ENCODE results near the gene GFOD1.
"Not testable (repeated sequence)": the region's sequence is repeated elsewhere in the genome, so short reads cannot be mapped to it uniquely, and the experiment has no call there.

The GFOD1 gene

DNA sequence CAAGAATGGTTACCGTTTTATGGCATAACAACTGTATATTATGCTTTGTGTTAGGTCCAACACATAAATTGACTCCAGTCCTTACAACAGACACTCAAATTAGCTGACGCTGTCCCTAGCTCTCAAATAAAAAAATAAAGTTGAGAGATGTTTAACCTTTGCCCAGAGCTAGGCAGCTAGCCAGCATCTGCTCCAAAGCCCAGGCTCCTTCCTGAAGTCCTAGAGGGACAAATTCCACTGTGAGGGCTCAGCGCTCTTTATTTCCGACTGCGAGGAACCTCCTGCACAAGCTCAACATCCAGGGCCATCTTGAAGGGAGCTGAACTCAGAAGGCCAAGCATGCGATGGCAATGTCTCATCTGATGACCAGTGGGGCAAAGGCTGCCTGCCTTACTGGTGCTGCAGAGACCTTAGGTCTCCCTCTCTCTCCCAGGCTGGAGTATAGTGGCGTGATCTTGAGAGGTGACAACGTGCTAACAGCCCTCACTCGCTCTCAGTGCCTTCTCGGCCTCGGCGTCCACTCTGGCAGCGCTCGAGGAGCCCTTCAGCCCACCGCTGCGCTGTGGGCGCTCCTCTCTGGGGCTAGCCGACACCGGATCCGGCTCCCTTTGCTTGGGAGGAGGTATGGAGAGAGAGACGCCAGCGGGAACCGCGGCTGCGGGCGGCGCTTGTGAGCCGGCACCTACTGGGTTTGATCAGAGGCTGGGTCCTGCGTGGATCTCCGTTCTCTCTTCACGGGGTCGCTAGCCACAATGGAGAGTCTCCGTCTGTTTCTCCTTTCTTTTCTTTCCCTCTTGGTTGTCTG is 24.7 kb upstream of the GFOD1 start:
- no peak for DNase-seq

DNA sequence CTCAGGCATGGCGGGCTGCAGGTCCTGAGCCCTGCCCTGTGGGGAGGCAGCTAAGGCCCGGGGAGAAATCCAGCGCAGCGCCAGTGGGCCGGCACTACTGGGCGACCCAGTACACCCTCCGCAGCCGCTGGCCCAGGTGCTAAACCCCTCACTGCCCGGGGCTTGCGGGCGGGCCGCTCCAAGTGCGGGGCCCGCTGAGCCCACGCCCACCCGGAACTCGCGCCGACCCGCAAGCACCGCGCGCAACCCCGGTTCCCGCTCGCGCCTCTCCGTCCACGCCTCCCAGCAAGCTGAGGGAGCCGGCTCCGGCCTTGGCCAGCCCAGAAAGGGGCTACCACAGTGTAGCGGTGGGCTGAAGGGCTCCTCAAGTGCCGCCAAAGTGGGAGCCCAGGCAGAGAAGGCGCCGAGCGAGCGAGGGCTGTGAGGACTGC is 23.8 kb upstream of the GFOD1 start:
- DNase-seq: not testable (repeated sequence)

DNA sequence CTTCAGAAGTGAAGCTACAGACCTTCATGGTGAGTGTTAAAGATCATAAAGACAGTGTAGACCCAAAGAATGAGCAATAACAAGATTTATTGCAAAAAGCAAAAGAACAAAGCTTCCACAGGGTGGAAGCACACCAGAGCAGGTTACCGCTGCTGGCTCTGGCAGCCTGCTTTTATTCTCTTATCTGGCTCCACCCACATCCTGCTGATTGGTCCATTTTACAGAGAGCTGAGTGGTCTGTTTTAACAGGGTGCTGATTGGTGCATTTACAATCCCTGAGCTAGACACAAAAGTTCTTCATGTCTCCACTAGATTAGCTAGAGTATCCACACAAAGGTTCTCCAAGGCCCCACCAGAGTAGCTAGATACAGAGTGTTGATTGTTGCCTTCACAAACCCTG is 23.0 kb upstream of the GFOD1 start:
- not testable (repeated sequence) for DNase-seq

DNA sequence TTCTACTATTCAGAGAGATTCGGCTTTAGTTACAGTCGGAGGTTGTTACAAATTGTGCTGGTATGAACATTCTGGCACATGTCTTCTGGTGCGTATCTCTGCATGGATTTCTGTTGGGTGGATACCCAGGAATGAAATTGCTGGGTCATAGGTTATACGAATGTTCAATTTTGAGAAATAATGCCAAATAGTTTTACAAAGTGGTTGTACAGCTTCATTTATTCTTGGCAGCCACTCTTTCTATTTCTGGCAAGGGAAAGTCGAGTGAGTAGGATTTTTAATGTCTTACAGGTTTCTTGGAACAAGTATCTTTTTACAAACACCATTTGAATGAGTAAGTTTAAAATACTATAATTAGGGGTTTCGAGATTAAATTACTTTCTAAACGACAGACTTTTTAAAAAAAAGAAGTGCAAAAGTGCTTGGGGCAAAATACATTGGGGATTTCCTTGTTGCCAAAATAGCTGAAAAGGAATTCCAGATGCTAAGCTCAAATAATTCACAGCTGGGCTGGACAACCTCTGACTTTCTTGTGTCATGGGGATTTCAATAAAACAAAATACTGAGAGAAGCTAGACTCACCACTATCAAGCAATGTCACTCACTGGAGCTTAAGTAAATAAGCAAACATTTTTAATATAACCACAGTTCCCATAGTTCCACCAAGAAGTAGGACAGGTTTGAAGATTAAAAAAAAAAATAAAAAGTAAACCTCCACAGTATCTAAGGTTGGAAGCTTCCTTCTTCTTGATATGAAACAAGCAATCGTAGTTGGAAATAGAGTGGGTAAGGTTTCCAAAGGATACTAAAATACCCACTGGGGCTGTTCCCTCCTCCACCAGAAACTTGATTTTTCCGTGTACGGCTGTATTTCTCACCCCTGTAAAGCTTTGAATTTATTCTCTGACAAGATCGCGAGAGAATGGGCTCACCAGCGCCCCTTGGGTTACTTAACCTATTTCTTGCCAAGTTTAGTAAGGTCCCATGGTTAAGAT is 21.6 kb upstream of the GFOD1 start:
- no peak for DNase-seq

DNA sequence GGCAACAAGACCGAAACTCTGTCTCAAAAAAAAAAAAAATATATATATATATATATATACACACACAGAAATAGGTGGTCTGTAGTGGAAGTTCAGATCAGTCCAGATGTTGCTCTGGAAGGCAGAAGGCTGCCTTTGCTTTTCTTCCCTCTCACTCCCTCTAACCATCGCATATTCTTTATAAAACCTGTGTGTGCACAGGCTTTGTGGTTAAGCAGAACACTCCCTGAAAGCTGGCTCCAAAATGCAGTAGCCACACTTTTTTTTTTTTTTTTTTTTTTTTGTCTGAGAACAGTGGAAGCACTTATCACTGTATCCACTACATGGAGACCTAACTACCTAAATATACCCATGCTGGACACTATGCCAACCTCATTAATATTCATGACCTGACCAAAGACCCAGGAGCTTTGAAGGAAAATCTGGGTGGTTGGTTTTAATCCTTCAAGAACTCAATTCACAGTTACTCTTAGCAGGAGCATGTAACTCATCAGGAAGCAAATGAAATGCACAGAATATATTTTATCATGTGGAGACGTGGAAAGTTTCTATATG is 20.0 kb upstream of the GFOD1 start:
- DNase-seq: no peak

DNA sequence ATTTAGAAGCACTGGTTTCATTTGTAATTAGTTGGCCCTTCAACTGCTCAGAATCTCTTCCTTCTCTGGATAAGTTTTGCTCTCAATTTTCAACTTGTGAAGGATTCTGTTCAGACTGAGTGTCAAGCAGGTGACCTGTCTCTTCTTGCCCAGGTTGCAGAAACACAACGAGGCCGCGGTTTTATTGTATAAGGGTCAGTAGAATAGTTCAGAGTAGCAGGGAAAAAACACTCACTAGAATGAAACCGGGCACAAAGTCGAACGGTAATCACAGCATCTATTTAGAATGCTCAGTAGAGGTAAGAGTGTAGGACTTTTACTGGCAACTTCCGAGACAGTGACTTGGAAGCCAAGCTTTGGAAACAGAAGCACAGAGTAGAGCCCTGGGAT is 17.9 kb upstream of the GFOD1 start:
- no peak for DNase-seq

DNA sequence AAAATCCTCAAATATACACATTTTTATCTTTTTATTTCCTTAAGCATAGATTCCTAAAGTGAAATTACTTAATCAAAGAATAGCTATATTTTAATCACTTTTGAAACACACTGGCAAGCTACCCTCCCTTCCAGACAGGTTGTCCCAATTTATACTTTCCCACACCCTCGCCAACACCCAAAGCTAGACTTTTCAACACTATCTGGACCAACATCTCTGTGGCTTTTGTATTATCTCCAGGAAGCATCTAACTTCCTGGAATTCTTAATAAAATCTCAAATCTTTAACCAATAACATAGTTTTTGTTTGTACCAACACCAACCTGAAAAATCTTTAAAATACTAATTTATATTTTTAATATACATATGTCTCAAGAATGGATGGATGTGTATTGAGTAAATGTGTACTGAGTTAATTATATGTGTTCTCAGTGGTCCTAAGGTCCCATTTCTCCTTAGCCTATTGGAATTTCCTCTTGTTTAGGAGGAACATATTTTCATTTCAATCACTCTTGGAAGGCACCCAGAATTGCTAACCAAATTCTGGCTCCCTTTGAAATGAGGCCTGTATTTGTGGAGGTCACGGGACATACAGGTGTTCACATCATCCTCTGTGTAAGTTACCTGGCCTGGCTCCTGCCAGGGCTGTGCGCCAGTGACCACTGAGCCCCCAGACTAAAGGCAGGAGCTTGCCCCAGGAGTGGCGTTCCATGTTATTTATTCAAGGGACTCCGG is 17.4 kb upstream of the GFOD1 start:
- no peak for DNase-seq

DNA sequence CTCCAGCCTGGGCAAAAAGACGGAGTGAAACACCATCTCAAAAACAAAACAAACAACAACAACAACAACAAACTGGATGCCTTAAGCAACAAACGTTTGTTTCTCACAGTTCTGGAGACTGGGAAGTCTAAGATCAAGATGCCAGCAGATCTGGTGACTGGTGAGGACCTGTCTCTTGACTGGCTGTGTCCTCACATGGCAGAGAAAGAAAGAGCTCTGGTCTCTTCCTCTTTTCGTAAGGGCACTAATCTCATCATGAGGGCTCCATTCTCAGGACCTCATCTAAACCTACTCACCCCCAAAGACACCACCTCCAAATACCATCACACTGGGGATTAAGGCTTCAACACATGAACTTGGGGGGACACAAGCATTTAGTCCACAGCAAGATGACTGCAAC is 13.5 kb upstream of the GFOD1 start:
- DNase-seq: no peak

DNA sequence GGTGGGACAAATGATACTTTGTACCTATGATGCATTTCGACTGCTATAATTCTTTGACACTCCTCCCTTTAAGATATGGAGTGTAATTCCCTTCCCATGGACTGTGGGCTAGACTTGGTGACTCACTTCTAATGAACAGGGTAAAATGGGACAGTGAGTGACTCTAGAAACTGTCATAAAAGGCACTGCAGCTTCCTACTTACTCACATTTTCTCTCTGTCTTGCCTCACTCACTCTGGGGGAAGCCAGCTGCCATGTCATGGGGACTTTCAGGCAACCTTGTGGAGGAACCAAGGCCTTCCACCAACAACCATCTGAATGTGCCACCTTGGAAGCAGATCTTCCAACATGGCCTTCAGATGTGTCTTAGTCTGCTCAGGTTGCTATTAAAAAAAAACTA is 12.9 kb upstream of the GFOD1 start:
- DNase-seq: no peak

DNA sequence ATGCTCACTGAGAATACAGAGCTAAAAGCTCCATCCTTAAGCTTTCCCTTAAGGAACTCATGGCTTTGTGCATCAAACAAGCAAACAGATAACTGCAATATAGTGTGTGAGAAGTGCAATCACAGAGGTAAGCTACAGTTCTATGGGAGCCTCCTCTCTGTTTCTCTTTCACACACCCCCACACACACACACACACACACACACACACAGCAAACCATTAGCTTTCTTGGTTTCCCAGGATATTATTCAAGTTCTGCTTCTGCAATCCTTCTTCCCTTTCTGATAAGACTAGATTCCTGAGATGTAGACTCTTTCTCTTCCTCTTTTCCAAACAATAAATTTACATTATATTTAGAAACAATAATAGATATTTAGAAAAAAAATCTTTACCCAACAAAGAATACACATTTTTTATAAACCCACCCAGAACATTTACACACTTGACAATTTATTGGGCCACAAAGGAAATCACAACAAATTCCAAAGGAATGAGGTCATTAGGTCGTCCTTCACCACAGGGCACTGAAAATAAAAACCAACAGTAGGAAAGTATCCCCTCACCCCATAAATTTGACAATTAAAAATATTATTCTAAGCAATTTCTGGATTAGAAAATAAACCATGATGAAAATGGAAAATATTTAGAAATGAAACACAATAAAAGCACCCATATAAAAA is 9.3 kb upstream of the GFOD1 start:
- DNase-seq: no peak

DNA sequence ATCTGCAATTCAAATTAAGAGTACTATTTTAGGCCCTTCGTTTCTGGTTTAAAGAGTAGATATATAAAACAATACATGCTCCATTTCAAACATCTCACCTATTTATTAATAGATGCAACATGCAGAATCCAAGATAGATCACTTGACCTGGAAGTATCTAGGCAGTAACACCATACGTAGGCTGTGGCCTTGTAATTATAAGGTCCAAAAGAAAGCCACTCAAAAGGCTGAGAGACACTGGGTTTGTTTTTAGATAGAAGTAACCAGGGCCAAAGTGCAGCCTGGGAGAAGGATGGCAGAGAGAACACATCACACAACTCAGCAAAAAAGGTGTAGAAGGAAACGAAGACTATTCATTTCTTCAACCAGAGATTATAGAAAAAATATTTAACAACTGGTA is 8.4 kb upstream of the GFOD1 start:
- no peak for DNase-seq

DNA sequence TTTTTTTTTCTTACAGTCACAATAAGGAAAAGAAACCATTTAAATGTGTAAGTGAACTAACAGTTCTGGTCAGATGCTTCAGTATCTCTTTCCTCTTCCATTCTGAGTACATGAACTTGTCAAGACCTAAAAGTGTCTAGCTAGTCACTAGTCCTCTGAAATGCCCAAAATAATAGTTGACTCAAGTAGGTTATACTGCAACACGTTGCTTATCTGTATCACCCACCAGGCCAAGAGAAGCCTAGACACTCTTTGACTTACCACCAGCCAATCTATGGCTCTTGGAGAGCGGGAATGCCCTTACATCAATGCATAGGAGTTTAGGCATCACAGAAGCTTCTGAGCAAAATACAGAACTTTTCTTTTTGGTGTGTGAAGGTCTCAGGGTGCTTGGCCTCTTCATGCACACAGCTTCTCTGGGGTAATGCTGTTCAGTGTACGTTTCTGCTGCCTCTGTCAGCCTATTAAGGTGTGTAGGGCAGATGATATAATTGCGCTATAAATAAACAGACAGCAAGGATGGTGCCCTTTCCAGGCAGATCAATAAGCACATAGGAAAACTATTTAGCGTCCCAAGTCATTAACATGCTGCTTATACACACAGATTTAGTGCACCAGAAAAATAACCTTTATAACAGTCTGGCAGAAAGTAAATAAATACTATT is 7.8 kb upstream of the GFOD1 start:
- DNase-seq: no peak

DNA sequence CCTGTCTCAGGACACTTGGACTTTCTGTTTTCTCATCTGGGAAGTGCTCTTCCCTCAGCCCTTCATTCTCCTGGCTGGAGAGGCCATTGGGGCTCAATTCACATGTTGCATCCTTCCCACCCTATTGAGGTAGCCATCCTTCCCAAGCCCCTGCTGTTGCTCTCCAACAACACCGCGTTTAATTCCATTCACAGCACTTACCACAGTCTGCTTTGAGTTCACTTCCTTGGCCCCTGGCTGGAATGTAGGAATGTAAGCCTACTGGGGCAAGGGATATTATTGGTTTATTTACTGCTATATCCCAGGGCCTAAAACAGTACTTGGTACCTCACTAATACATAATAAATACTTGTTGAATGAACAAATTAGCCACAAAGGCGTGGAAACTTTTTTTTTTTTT is 6.7 kb upstream of the GFOD1 start:
- DNase-seq: no peak

DNA sequence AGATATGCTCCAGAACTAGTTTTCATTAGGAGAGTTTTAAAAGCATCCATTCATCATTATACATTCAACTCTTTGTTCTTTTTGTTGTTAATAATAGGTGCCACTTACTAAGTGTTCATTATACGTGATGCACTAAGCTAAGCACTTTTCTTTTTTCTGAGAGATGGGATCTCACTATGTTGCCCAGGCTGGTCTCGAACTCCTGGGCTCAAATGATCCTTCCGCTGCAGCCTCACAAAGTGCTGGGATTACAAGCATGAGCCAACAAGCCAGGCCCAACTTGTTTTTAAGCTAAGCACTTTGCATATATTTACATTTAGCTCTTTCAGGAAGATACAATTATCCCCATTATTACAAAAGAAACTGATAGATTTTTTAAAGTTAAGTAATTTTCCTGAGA is 5.7 kb upstream of the GFOD1 start:
- no peak for DNase-seq

DNA sequence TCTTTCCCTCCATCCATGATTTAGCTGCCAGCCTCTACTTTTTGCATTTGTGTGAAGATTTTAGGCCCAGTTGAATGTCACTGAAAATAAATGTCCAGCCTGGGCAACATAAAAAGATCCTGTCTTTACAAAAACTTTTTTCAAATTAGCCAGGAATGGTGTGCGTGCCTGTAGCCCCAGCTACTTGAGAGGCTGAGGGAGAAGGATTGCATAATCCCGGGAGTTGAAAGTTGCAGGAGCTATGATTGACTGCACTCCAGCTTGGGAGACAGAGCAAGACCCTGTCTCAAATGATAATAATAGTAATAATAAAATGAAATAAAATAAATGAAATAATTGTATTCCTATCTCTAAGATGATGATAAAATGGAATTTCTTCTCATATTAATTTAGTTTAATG is 5.0 kb upstream of the GFOD1 start:
- DNase-seq: no peak

DNA sequence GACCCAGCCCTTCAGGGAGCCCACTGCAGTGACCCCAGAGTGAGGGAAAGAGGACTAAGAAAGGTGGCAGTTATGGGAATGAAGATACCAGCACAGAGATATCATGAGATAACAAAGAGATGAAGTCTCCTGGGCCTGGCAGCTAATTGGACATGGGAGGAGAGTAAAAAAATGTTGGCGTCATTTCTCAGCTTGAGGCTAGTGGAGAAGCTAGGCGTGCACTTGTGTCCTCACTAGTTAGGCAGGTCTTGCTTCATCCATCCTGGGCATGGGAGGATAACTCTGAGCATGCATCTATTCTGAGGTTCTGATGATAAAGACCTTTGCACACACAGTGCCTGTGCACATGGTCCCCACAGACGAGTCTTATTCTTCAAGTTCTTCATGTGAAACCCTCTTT is 4.1 kb upstream of the GFOD1 start:
- DNase-seq: no peak

DNA sequence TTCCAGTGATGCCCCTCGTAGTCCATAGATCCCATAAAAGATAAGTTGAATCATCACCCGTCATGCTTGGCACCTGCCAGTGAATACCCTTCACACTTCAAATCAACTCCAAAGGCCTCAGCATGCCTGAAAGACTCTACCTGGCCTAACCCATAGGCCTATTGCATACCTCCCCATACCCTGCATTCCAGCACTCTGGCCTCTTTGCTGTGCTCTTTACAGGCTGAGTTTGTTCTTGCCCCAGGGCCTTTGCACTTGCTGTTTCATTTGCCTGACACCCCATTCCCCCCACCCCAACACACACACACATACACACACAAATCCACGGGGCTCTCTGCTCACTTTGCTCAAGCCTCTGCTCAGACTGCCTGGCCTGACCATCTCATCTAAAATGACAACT is 3.0 kb upstream of the GFOD1 start:
- DNase-seq: no peak

DNA sequence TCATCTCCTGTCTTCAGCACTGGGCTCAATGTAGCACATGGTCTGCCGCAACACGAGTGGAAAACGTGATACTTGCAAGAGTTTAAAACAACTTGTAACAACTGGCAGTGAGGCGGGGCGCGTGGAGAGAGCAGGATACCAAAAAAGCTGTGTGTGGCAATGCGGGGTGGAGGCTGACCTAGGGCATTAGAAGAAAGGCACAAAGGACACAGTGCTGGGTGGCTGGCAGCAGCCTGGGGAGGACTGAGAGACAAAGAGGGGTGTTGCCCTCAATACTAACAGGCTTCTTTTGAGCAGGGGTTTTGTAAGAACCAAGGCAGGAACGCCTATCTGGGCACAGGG is 1.5 kb upstream of the GFOD1 start:
- DNase-seq: no peak

DNA sequence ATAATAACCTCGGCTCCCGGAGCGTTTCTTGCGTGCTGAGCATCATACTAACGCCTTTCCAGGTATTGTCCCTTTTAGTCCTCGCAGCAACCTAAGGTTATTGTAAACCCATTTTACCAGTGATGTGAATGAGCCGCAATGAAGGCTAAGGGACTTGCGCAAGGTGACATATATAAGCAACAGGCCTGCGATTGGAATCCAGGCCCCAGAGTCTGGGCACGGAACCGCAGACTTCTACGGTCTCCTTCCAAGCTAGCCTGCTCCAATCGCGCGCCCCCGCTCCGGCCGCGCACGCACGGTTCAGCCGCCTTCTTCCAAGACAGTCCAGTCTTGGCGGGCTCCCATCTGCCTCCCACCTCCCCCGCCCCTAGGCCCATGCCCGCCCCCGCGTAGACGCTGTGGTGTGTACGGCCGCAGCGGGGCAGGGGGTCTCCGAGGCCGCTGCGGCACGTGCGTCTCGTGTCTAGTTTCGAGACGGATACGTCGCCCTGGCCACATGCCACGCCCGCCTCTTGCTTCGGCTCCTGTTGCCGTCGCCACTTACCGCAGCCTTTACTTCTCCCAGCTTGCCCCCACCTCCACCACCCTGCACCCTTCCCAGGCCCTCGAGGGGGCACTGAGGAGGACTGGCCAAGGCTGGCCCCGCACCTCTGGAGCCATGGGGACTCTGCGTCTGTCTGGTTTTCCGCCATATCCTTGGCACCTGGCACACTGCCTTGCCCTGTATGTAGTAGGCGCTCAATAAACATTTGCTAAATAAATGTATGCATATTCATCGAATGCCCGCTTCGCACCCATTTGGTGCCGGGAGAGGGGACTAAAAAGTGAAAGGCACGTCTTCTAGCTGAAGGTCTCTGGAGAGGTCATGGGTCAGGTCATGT is 855 bp upstream of the GFOD1 start:
- peak; percentile 21 for DNase-seq

DNA sequence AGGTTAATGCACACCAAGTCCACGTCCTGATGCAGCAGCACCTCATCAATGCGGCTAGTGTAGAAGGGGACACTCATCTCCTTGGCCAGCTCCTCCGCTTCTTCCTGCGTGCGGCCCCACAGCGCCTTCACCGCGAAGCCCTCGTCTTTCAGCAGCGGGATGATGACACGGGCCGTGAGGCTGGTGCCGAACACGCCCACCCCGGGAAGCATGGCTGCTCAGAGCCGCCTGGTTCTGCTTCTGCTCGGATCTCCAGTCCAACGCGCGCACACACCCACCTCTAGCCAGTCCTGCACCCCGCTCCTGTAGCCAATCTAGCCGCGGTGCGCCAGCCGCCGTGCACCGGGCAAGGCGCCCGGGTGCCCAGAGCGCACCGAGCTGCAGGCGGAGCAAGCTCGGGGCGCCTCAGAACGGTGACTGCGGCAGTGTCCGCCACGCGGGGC is 700 bp downstream of the GFOD1 start:
- DNase-seq: peak; percentile 59

Data from stimulated activated CD4-positive, alpha-beta T cell treated with anti-CD3 and anti-CD28 coated beads, Interleukin-12 subunit alpha, Interleukin-12 subunit beta, amount 100 ng/mL, for 4 hours (primary cell).